ENCODE results near the gene MKNK1.

The MKNK1 gene

DNA sequence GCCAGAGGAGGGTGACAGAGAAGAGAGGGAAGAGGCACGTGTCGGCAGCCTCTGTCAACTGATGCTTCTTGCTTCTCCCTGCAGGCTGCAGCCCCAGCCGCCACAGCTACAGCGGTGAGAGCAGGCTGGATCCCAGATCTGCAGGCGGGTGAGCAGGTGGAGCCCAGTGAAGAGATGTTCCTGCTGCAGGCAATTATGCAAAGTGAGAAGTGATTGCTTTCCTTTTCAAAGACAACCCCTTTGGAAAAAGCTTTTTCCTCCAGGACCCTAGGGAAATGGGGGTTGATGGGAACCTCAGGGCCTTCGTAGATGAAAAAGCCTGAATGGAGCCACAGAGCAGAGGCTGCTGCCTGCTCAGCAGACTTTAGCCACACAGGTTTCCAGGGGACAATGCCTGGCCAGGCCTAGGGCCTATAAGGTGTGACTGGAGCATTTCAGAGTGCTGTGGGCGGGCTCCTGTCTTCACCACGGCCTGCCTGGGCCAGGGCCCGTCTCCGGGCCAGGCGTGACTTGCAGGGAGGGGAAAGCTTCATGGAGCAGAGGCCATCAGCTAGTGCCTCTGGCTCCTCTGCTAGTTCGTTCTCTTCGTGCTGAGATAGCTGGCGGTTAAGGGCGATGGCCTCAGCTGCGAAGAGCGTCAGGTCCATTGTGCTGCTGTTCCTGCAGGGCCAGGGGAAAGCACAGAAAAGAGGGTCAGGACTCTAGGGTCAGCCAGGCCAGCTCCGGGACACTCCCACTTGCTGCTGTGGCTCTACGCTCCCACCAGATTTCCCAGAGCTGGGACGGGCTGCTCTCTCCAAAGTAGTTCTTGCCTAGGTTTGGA lies 45.7 kb downstream of the MKNK1 start:
- DNase-seq (ENCODE audit: low read depth in 2 of 2), result no peak

DNA sequence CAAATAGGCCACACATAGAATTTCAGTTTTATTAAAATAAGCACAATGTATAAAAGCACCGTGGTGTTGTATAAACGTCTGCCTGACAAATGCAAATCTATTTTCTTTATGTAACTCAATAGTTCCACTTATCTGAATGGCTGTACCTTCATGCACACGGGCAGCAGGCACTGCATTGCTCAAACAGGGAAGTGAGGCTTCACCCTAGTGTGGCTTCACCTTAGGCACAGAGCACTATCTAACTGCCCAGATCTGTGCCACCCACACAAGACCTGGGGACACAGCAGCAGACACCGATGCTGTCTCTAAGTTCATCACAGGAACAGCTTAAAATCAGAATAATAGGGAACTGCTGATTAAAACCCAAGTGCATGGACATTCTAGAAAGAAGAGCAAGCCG lies 46.7 kb downstream of the MKNK1 start:
- DNase-seq (ENCODE audit: low read depth in 2 of 2), result no peak

DNA sequence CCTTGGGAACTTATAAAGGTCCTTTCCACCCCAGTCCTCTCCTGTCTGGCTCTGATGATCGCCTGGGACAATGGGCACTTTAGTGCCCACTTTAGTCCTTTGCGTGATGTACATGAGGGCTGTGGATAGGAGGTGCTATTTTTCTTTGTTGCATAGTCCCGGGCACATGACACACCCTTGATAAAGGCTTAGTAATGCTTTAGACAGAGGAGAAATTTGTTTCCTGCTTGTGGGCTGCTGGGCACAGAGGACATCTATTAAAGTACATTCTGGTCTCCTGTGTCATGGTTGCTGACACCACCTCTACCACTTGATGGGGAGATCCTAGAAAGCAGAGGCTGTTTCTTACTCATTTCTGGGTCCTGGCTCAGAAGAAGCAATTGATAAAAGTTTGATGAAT lies 47.2 kb downstream of the MKNK1 start:
- no peak for DNase-seq (ENCODE audit: low read depth in 2 of 2)

DNA sequence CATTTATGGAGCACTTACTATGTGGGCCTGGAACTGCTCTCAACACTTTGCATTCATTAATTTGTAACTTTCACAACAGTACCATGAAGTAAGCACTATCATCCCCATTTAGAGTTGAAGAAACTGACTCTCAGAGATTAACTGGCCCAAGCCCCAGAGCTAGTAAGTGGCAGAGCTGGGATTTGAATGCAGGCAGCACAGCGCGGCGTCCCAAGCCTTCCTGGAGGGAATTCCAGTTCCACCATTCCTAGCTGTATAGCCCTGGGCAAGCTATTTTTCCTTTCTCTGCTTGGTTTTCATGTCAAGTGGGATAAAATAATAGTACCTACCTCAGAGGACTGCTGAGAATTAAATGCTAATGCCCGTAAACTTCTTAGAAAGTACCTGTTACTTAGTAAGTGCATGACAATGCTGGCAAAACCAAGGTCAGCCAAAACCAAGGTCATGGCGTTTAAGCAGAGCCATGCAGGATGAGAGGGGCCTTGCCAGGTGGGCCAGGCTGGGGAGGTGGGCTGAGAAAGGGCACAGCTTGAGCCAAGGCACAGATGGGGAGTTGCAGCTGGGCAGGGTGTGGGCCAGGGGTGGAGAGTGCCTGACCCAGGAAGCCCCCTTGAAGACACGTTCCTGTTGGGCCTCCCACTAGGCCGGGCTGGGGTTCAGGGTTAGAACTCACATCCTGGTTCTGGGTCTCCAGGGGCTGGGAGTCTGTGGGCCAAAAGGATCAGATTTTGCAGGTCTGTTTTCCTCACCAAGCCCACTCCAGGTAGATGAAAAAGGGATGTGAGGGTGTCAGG lies 48.0 kb downstream of the MKNK1 start:
- no peak for DNase-seq (ENCODE audit: low read depth in 2 of 2)

DNA sequence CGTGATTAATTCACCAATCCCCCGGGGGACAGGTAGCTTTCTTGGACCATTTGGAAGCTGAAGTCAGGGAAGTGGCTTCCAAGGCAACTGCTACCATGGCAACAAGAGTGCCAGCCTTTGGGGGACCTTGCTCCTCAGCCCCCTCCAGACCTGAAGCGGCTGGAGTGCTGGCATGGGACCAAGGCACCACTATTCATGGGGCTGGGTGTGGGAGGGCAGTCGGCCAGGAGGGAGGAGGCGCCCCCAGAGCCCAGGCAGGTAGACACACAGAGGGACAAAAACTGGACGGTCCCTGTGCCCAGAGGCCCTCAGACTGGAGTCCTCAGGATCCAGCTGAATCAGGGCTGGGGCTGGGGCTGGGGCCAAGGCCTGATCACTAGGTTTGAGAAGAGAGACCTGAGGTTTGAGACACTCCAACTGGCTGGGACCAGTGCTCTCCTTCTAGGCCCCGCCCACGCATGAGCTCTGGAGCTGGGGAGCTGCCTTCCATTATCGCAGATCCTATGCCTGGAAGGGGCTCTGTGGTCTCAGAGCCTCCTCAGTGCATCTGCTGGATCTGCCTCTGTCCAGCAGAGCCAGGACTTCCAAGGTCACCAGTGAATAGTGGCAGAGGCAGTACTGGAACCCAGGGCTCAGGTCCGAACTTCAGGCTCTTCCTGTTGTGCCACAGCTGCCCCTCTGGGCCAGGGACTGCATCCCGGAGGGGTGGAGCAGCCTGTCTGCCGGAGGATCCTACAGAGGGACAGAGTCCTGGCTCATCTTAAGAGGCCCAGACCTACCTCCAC lies 49.3 kb downstream of the MKNK1 start:
- no peak for DNase-seq (ENCODE audit: low read depth in 2 of 2)

DNA sequence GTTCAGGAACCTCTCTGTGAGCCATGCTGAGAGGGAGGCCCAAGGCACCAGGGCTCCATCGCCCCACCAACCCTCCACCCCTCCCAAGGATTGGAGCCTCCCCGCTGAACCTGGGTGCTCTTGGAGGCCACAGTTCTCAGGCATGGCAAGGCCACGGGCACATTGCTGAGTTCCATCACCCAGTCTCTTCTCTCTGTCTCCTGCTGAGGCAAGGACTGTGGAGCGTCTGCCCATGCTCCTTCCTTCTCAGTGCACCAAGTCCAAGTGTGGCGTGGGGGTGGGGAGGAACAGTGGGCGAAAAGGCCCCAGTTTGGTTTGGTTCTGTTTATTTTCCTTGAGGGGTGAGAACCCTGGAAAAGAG lies 49.9 kb downstream of the MKNK1 start:
- DNase-seq (ENCODE audit: low read depth in 2 of 2), result no peak

DNA sequence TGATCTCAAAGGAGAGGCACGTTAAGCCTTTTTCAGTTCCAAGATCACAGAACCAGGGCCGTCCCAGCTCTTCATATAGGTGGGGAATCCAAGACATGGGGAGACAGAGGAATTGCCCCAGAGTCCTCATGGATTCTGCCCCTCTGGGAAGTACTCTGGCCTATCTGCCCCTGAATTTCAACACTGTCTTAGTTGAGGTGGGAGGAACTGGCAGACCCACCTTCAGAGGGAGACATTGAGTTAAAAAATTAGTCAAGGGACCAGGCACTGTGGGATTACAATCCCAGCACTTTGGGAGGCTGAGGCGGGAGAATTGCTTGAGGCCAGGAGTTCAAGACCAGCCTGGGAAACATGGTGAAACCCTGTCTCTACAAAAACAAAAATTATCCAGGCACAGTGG lies 50.6 kb downstream of the MKNK1 start:
- DNase-seq (ENCODE audit: low read depth in 2 of 2), result no peak

DNA sequence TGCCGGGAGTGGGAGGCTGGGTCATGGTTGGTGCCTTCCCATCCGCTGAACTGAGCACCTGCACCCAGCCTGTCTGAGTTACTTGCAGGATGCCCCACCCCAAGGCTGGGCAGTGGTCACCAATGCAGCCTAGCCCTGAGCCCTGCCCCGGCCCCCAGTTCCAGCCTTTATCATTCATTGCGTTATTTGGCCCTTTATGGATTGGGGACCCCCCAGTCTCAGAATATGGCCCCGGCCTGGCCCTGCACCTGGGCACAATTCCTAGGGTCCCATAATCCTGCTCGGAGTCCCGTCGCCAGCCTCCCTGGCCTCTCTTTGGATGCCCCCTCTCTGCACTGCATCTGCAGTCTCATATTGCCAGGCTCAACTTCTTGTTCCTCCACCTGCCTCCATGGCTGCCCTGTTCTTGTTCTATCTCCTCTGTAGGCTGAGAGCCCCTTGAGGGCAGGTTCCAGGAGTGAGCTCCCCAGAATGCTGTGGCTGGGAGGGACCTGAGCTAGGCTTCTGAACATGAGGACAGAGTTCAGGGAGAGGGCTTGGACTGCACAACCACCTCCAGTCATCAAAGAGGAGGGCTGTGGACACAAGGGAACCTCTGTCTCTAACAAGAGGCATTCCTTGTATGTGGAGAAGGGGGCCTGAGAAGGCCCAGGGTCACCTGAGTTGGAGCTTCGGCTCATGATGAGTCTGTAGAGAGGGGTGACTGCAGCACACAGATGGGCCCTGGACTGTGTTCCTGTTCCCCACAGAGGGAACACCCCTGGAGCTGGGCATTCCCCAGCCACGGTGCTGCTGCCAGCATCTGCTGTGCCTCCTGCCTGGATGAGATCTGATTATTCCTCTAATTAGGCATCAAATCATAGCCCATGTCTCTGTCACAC lies 51.5 kb downstream of the MKNK1 start:
- DNase-seq (ENCODE audit: low read depth in 2 of 2), result no peak

DNA sequence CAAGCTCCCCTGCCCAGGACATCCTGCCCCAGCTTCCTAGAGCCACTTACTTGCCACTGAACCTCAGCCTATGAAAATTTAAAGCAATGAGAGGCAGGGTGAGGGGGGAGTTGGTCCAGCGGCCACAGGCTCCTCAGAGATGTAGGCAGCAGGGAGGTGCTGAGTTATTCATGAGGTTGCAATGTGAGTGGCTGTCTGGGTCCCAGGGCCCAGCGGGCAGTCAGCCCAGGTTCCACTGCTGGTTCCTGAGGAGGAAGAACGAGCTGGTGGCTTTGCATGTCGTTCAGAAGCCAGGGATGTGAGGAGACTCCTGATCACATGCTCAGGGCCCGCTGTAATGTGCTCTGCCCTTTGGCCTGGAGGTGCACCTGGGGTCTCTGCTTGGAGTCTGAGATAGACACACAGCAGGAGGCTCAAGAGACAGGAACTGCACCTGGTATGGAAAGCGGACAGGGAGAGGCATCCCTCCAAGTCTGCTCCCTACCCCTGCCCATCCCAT lies 52.4 kb downstream of the MKNK1 start, which contains the start of gene KNCN:
Gene KNCN (minus strand): TSS at position 51 of the 499 bp plus-strand sequence. CDS start 432 bp downstream, outside the sequence.
- DNase-seq (ENCODE audit: low read depth in 2 of 2), result no peak

DNA sequence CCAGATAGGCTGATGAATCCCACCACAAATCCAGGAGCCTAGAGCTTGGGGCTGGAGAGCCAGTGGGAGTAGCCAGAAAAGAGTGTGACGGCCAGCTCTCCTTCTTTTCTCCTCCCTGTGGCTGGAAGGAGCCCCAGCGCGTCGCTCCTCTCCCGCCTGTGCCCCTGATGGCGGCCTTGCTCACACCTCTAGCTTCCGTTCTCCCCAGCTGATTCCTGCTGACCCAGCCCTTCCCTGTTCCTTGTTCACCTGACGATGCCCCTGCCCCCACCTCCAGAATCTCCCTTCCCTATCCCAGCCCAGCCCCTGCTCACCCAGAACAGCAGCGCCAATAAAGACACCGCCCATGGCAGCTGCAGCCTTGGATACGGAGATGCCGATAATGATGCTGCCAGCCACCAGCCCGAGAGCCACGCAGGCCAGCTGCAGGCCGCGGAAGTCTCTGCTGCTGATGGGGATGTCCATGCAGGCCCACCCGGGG lies 53.3 kb downstream of the MKNK1 start:
- no peak for DNase-seq (ENCODE audit: low read depth in 2 of 2)

DNA sequence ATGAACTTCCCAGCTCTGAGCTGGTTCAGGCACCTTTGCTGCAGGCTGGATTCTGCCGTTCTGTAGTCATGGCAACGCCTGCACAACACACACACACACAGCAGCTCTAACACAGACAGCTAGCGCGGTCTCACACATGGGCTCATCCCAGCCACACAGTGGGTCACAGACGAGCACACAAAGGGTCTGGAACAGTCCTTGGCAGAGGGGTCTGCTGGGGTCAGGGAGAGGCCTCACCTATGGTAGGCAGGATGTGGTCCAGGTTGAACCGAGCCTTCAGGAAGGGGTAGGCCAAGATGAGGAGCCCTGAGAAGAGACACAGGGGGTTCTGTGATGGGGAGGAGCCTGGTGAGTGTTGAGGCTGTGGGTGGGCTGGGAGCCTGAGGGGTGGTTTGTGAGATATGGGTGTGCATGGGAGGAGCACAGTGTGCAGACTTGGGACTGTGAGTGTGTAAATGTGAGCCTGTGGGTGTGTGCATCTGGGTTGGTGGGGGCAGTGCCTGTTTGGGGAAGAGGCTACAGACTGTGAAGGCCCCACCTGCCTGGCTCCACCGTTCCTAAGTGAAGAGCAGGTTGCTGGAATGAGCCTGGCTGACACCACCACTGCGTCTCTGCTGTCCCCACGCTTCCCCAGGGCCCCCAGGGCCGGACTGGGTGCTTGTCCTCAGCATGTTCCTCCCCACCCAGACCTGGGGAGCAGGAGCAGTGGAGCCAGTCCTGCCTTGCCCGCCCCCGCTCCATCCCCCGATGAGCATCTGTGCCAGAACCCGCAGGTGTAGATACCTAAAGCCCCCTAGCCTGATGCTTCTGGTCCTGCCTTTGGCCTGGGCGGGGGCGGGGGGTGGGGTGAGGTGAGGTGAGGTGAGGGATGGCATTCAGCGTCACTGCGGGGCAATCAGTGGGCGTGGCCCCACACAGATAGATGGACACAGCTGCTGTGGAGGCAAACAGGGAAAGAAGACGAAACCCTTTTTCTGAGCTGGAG lies 54.1 kb downstream of the MKNK1 start:
- DNase-seq (ENCODE audit: low read depth in 2 of 2), result no peak

DNA sequence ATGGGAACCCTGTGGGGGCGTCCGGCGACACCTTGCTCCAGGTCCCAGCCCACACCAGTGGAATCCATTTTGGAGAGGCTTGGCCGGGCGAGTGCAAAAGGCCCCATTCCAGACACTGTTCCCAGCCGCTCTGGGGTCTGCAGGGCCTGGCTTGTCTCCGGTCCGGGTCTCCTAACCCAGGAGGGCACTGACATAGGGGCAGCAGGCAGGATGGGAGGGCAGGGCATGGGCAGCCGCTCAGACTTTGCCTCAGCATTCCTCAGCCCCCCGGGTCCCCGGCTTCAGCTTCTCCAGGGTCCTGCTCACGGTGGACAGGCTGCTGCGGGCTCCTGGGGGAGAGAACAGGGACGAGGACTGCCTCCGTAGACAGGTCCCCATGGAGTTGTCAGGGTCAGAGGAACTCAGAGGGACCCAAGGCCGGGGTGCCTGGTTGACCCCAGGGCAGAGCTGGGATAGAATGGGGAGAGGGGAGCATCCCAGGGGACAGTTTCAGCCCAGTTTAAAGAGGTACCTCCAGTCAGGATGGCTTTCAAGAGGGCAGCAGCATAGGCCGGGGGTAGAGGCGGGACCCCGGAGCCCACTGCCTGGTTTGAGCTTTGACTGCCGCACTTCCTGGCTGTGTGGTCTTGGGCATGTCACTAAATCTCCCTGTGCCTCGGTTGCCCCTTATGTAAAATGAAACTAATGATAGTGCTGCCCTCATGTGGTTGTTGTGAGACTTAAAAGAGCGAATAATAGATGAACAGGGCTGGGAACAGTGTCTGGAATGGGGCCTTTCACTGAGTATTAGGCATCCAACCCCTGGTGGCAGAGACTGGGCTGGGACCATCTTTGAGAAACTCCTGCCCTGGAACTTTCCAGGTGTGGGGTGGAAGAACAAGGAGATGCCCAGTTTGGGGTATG lies 56.3 kb downstream of the MKNK1 start:
- DNase-seq (ENCODE audit: low read depth in 2 of 2), result no peak

DNA sequence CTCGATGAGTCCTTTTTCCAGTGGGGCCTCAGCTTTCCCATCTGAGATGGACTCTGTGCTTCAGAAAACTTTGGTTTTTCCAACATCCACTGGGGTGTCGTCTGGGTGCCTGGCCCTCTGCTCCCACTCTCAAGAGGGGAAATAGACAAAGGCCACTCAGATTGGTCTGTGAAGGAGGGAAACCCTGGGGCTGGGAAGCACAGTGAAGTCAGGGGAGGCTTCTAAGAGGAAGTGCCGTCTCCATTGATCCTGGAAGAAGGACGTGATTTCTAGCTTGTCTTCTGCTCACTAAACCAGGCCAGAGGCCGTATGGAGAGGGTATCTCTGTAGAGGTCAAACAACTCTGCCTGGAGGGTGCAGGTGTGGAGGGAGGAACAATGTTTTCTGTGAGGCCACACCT lies 57.9 kb downstream of the MKNK1 start:
- DNase-seq (ENCODE audit: low read depth in 2 of 2), result no peak

DNA sequence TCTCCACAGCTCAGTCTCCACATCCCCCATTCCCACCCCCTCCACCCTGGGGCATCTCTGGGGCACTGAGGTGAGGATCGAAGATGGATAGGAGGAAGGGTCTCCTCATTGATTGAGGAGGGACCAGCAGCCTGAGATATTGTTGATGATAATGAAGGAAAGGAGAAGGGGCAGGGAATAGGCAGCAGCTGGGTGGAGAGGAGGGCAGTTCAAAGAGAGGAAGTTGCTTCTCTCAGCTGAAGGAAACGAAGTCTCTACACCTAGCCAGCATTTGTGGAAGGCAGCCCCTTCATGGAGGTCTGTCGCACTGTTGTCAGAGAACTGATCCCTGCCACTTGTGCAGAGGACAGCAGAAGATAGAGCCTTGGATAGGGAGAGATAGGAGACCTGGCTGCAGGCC lies 58.3 kb downstream of the MKNK1 start:
- no peak for DNase-seq (ENCODE audit: low read depth in 2 of 2)

DNA sequence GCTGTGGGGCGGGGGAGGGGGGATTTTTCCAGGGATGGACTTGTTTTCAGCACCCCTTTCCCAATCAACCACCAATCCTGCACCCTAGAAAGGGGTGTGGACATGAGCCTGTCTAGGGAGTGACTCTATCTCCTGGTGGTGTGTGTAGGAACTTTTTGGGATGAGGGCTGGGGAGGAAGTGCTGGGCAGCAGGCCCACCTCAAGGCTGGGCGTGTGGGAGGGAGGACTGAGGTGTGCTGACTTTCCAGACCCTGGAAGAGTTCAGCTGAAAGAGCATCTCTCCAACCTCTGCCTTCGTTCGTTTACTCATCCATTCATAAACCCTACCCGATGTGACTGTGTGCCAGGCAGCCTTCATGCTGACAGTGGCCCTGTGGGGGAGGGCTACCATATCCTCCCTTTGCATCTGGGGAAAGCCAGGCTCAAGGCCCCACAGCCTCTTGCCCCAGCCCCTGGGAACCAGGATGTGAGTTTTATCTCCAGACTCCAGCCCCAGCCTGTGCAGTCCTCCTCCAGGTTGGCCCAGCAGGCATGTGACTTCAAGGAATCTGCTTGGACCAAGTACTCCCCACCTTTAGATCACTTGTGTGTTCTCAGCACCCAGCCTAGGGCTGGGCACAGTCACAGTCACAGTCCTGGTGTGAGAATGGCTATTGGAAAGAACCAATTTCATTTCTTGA lies 59.4 kb downstream of the MKNK1 start:
- no peak for DNase-seq (ENCODE audit: low read depth in 2 of 2)

DNA sequence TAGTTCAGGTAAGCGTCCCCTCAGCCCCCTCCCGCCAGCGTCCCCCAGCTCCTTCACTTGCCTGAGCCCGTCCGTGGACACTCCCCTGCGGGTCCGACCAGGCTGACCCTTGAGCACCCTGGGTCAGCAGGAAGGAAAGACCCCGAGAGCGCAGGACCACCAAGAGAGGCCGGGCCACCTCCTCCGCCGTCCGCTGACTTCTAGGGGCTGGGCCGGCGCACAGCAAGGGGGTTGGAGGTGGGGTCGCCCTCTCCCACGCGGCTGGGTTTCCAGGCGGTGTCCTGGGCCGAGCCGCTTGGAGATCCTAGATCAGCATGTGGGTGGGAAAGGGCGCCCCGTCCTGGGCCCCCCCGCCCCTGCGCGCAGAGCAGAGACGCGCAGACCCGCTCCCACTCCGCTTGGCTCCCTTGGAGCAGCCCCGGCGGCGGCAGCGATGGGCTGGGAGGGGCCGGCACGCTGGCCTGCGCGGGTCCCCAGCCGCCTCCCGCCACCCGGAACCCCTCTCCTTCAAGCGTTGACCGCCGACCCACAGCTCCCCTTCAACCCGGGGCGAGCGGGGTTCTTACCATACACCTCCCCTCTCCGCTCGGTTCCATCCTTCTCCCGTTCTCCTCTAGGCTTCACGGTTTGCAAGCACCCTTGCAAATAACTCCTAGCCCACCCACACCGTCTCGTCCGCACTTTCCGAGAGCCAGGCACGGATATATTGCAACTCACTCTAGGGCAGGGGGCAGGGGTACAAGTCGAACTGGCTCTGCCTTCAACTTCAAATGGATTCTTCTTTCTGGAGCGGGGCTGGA lies 60.1 kb downstream of the MKNK1 start:
- no peak for DNase-seq (ENCODE audit: low read depth in 2 of 2)

DNA sequence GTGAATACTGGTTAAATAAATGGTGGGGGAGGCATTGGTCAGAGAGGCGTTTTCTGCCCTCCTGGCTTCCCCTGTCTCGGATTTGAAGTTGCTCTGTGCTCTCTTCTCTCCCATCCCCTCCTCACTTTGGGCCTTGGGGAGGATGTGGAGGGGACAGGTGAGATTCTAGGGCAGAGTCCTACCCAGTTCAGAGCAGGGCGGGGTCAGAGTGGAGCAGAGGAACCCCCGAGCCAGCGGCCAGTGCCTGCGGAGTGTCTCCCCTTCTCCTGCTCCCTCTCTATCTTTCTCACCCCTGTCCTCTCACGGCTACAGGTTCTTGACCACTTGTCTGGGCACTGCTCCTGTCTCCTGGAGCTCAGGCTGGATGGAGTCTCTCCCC lies 60.7 kb downstream of the MKNK1 start:
- DNase-seq (ENCODE audit: low read depth in 2 of 2), result no peak
